HAP-1 (cell line): Measurements from ENCODE around the gene CD83.

ENCODE experiments used
- DNase-seq, 2 experiments: peaks; one replicate each; pipeline ENCODE4 v3.0.0-alpha.2; 2016 to 2020; ENCODE audit warnings: low spot score in 2 of 2
- H3K27me3 ChIP-seq: fragments of 250-450 bp; sonication (Bioruptor Pico); 2 replicates; pipeline ENCODE4 v1.5.1; 2020; ENCODE audit warnings: low read depth, mild to moderate bottlenecking, moderate library complexity
- H3K36me3 ChIP-seq: fragments of 250-450 bp; sonication (Bioruptor Pico); replicated peaks from 2 replicates; pipeline ENCODE4 v1.5.1; 2020; ENCODE audit warnings: mild to moderate bottlenecking
- H3K4me1 ChIP-seq: fragments of 250-450 bp; sonication (Bioruptor Pico); 2 replicates; pipeline ENCODE4 v1.5.1; 2020; ENCODE audit warnings: mild to moderate bottlenecking
- H3K4me3 ChIP-seq: fragments of 250-450 bp; sonication (Bioruptor Pico); 2 replicates; pipeline ENCODE4 v1.5.1; 2020; ENCODE audit warnings: mild to moderate bottlenecking, moderate library complexity
- H3K9me3 ChIP-seq: fragments of 250-450 bp; sonication (Bioruptor Pico); 2 replicates; pipeline ENCODE4 v1.5.1; 2020; ENCODE audit warnings: mild to moderate bottlenecking, moderate library complexity
- in situ Hi-C: fragments of 300-500 bp; cut with MboI; formaldehyde crosslinking; loops from 3 replicates; pipeline ENCODE4 v1.14.3; 2020; ENCODE audit warnings: low sequenced_read_pairs, inconsistent platforms, mixed read lengths

Gene CD83

GRCh38 chr6:14123386-14124111, 6.0 kb downstream of the CD83 start:
- no peaks in the 10 kb centered on the region for H3K36me3 ChIP-seq
- no peaks in the 10 kb centered on the region for H3K9me3 ChIP-seq
- no peak for DNase-seq
- no peaks in the 10 kb centered on the region for H3K27me3 ChIP-seq
- H3K4me3 ChIP-seq: no peak overlapping the region
- peaks cover 9% of the 10 kb centered on the region for H3K4me1 ChIP-seq
- in situ Hi-C loops: no loop called here

DNA sequence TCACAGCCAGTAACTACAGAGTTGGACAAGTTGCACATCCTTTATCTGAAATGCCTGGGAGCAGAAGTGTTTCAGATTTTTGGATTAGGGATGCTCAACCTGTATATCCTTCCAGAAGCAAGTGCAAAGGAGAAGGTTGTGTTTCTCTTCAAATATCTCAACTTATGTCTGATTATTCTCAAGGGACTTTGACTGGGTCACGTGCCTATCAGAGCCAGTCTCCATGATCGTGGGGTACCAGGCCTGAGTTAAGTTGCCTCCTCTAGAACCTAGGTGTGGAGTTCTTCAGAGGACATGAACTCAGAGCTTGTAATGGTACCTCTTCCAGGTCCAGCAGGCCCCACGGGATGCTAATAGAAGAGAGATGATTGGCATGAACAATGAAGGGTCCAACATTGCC, 7.8 kb downstream of the CD83 start:
- Histone ChIP-seq H3K9me3 (no peaks in the 10 kb centered on the region), H3K27me3 (no peaks in the 10 kb centered on the region), H3K4me3 (no peak overlapping the region), H3K36me3 (no peaks in the 10 kb centered on the region), H3K4me1 (peaks cover 13% of the 10 kb centered on the region)
- DNase-seq: no peak
- in situ Hi-C loops: no loop called here

DNA sequence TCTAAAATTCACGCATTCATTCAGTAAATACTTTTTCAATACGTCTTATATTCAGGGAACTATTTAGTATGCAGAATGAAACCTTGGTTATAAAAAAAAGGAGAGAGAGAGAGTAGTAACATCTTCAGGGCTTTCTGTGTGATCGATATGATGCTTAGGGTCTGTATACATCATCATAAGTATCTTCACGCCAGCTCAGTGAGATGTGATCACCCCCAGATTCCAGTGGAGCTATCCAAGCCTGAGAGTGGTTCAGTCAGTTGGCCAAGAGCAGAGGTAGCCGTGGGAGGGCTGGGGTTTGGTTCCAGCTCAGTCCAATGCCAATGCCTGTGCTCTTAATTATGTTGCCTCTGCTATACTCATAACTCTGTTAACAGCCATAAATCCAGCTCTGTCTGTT, 8.6 kb downstream of the CD83 start:
- Histone ChIP-seq H3K9me3 (no peaks in the 10 kb centered on the region), H3K36me3 (no peaks in the 10 kb centered on the region), H3K4me3 (no peak overlapping the region), H3K4me1 (peaks cover 13% of the 10 kb centered on the region), H3K27me3 (no peaks in the 10 kb centered on the region)
- DNase-seq: no peak
- in situ Hi-C loops: no loop called here

GRCh38 chr6:14127611-14128010, 10.0 kb downstream of the CD83 start:
- H3K4me1 ChIP-seq: peaks cover 13% of the 10 kb centered on the region
- in situ Hi-C loops: no loop called here
- H3K36me3 ChIP-seq: no peaks in the 10 kb centered on the region
- DNase-seq: no peak
- H3K4me3 ChIP-seq: no peak overlapping the region
- no peaks in the 10 kb centered on the region for H3K27me3 ChIP-seq
- no peaks in the 10 kb centered on the region for H3K9me3 ChIP-seq

DNA sequence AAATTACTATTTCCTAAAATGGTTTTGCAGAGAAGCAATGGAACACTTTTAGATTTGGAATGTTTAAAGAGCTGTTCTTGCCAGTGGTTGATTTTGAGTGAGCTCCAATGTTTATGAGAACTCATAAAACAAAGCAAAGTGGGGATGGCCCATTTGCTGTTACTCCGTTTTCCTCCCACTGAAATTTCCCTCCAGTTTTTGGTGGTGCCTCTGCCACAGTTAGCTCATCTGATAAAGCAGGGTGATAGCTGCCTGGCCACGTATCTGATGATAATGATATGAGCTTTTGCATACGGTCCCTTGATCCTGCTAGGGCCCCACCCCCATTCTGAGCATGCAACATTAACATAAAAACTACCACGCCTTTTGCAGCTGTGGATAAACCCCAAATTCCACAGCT, 10.4 kb downstream of the CD83 start:
- no peak for DNase-seq
- in situ Hi-C loops: no loop called here

DNA sequence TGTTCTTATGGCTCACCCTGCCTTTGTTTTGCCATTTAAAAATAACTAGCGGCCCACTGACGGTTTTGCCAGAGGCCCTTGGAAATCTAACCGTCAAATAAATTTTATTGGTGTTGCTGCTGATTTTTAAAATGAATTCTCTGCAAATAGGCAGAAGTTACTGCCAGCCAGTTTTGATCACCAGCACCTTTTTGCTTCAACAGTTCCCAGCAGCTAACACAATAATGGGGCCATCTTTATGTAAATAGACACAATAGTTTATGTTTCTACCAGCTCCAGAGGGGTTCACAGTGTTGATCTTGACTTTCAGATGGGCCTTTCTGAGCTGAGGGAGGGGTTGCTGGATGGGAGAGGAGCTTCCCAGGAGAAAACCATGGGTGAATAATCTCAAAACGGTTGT, 11.2 kb downstream of the CD83 start:
- peaks cover 13% of the 10 kb centered on the region for H3K4me1 ChIP-seq
- in situ Hi-C loops: no loop called here
- no peak overlapping the region for H3K4me3 ChIP-seq
- DNase-seq: no peak
- no peaks in the 10 kb centered on the region for H3K36me3 ChIP-seq
- no peaks in the 10 kb centered on the region for H3K27me3 ChIP-seq
- H3K9me3 ChIP-seq: no peaks in the 10 kb centered on the region

More for the DNA sequence above, 10.4 kb downstream of the CD83 start:
- Histone ChIP-seq H3K4me3 (no peak overlapping the region), H3K4me1 (peaks cover 13% of the 10 kb centered on the region), H3K36me3 (no peaks in the 10 kb centered on the region), H3K9me3 (no peaks in the 10 kb centered on the region), H3K27me3 (no peaks in the 10 kb centered on the region)

DNA sequence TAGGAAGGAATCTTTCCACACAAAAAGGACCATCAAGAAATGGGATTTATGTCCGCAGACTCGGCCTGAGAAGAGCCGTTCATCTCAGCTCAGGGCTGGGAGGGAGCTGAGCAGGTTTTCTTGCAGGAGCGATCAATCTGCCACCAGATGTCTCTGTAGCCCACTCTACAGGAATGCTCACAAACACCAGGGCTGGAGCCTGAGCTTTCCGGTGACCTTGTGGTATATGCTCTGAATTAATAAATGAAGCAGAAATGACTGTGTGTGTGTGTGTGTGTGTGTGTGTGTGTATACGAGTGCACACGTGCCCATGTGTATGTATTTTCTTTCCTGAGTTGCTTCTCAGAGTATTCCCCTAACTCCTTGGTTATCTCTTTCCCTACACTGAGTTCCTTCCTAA, 12.0 kb downstream of the CD83 start:
- DNase-seq: peak; percentile 53 to 70
- Histone ChIP-seq H3K27me3 (no peaks in the 10 kb centered on the region), H3K4me1 (peaks cover 13% of the 10 kb centered on the region), H3K4me3 (no peak overlapping the region), H3K36me3 (no peaks in the 10 kb centered on the region), H3K9me3 (no peaks in the 10 kb centered on the region)
- in situ Hi-C loops: no loop called here

- Histone ChIP-seq H3K4me1 (peaks cover 13% of the 10 kb centered on the region), H3K27me3 (no peaks in the 10 kb centered on the region), H3K4me3 (no peak overlapping the region), H3K9me3 (no peaks in the 10 kb centered on the region), H3K36me3 (no peaks in the 10 kb centered on the region)
- in situ Hi-C loops: no loop called here
- DNase-seq: no peak
Measured at GRCh38 chr6:14130435-14131075, 13.0 kb downstream of the CD83 start.

- in situ Hi-C loops: no loop called here
Measured at GRCh38 chr6:14131579-14131978, 14.0 kb downstream of the CD83 start.

DNA sequence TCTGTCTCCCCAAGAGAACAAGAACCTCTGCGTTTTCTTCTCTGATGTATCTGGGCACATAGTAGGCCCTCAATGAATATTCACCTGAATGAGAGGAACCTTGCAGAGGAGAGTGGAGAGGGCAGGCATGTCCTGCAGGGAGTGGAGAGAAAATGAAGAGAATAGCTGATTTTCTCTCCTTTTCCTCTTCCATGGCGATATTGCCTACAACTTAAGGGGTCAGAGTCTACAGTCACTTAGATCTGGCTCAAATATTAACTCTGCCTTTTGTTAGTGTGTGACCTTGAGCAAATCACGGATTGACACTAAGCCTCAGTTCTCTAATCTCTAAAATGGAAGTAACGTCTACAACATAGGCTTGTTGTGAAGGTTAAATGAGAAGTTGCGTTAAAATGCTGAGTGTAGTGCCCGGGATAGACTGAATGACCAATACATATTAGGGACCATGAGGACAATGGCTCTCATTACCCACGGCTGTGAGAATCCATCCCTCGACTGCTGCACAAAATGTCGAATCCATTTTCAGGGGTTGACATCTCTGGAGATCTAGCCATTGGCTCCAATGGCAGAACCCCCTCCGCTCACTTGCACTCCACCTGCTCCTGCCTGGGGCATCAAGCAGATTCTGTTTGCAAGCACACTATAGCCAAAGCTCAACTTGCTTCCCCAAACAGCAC, 14.8 kb downstream of the CD83 start:
- H3K36me3 ChIP-seq: no peaks in the 10 kb centered on the region
- no peaks in the 10 kb centered on the region for H3K27me3 ChIP-seq
- no peak for DNase-seq
- H3K4me3 ChIP-seq: no peak overlapping the region
- in situ Hi-C loops: no loop called here
- H3K9me3 ChIP-seq: no peaks in the 10 kb centered on the region
- H3K4me1 ChIP-seq: peaks cover 13% of the 10 kb centered on the region

More at GRCh38 chr6:14131579-14131978, 14.0 kb downstream of the CD83 start:
- H3K36me3 ChIP-seq: no peaks in the 10 kb centered on the region
- no peaks in the 10 kb centered on the region for H3K27me3 ChIP-seq
- peaks cover 13% of the 10 kb centered on the region for H3K4me1 ChIP-seq
- DNase-seq: no peak
- H3K4me3 ChIP-seq: no peak overlapping the region
- no peaks in the 10 kb centered on the region for H3K9me3 ChIP-seq

DNA sequence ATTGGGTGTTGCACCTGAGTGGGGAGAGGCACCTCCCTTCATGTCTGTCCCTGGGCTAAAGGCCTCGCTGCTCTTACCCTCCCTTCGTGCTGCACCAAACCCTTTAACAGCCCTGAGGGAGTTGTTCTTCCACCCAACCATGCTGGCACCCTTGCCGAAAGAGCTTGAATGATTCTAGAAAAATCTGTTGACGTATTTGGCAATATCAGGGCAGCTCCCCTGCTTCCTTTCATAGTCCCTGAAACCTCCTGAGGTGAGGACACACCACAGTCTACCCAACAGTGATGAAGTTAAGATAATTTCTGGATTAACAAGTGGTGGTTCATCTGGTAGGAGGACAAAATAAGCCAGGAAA, 15.3 kb downstream of the CD83 start:
- no peaks in the 10 kb centered on the region for H3K36me3 ChIP-seq

GRCh38 chr6:14134211-14134910, 16.8 kb downstream of the CD83 start:
- Histone ChIP-seq H3K4me3 (no peak overlapping the region), H3K27me3 (no peaks in the 10 kb centered on the region), H3K36me3 (no peaks in the 10 kb centered on the region), H3K4me1 (peaks cover 9% of the 10 kb centered on the region), H3K9me3 (no peaks in the 10 kb centered on the region)
- in situ Hi-C loops: no loop called here
- DNase-seq: no peak

More for the DNA sequence above, 15.3 kb downstream of the CD83 start:
- H3K4me1 ChIP-seq: peaks cover 14% of the 10 kb centered on the region
- no peaks in the 10 kb centered on the region for H3K27me3 ChIP-seq
- no peaks in the 10 kb centered on the region for H3K9me3 ChIP-seq
- DNase-seq: no peak
- in situ Hi-C loops: no loop called here
- no peak overlapping the region for H3K4me3 ChIP-seq

GRCh38 chr6:14135893-14136539, 18.4 kb downstream of the CD83 start:
- Histone ChIP-seq H3K4me3 (no peak overlapping the region), H3K27me3 (no peaks in the 10 kb centered on the region), H3K36me3 (no peaks in the 10 kb centered on the region), H3K4me1 (peaks cover 7% of the 10 kb centered on the region; the same call in 1 of the 2 replicates), H3K9me3 (no peaks in the 10 kb centered on the region)
- DNase-seq: no peak
- in situ Hi-C loops: no loop called here
